ENCODE data around the gene GNAT2. TPM values are rescaled to one million over a fixed set of nuclear protein-coding genes. Genes with fewer than 3 reads are reported as not detected.

GNAT2 gene
- total RNA-seq, 1 donor from 2014 or later, result not detected

- Histone ChIP-seq H3K27ac (ENCODE audit: low read depth, low read length) (no peak overlapping the region), H3K27me3 (ENCODE audit: control insufficient read depth in 3 of 3, insufficient read depth in 3 of 3, low read length in 3 of 3) (no peaks in the 10 kb centered on the region), H3K36me3 (ENCODE audit: control insufficient read depth in 3 of 3, insufficient read depth in 3 of 3, low read length in 3 of 3) (peaks cover 0 to 7% (median 4%) of the 10 kb centered on the region in 3 donors), H3K9ac (ENCODE audit: low read depth in 1 of 3, low read length in 3 of 3) (no peak overlapping the region), H3K9me3 (ENCODE audit: control insufficient read depth in 3 of 3, low read length in 3 of 3) (no peaks in the 10 kb centered on the region), H3K4me1 (ENCODE audit: control insufficient read depth in 3 of 3, insufficient read depth in 3 of 3, low read length in 3 of 3) (peaks cover 8 to 17% (median 12%) of the 10 kb centered on the region in 3 donors), H3K4me3 (ENCODE audit: low read length in 3 of 3) (no peak overlapping the region)
These were observed 16.4 kb upstream of the GNAT2 start for GRCh38 chr1:109635862-109636200.

- H3K4me3 ChIP-seq (ENCODE audit: low read length in 3 of 3), result no peak overlapping the region
- no peak overlapping the region for H3K9ac ChIP-seq (ENCODE audit: low read depth in 1 of 3, low read length in 3 of 3)
- H3K27ac ChIP-seq (ENCODE audit: low read depth, low read length), result no peak overlapping the region
- no peaks in the 10 kb centered on the region for H3K9me3 ChIP-seq (ENCODE audit: control insufficient read depth in 3 of 3, low read length in 3 of 3)
- H3K36me3 ChIP-seq (ENCODE audit: control insufficient read depth in 3 of 3, insufficient read depth in 3 of 3, low read length in 3 of 3), result peaks cover 0 to 10% (median 6%) of the 10 kb centered on the region in 3 donors
- no peaks in the 10 kb centered on the region for H3K27me3 ChIP-seq (ENCODE audit: control insufficient read depth in 3 of 3, insufficient read depth in 3 of 3, low read length in 3 of 3)
- H3K4me1 ChIP-seq (ENCODE audit: control insufficient read depth in 3 of 3, insufficient read depth in 3 of 3, low read length in 3 of 3), result peaks cover 8 to 13% (median 12%) of the 10 kb centered on the region in 3 donors
These were observed 15.6 kb upstream of the GNAT2 start for GRCh38 chr1:109634771-109635750.

GRCh38 chr1:109634292-109634691 lies 14.9 kb upstream of the GNAT2 start:
- peaks cover 4 to 15% (median 6%) of the 10 kb centered on the region in 3 donors for H3K36me3 ChIP-seq (ENCODE audit: control insufficient read depth in 3 of 3, insufficient read depth in 3 of 3, low read length in 3 of 3)
- no peak overlapping the region for H3K4me3 ChIP-seq (ENCODE audit: low read length in 3 of 3)
- no peaks in the 10 kb centered on the region for H3K9me3 ChIP-seq (ENCODE audit: control insufficient read depth in 3 of 3, low read length in 3 of 3)
- no peak overlapping the region for H3K27ac ChIP-seq (ENCODE audit: low read depth, low read length)
- H3K27me3 ChIP-seq (ENCODE audit: control insufficient read depth in 3 of 3, insufficient read depth in 3 of 3, low read length in 3 of 3), result no peaks in the 10 kb centered on the region
- peaks cover 8 to 12% (median 12%) of the 10 kb centered on the region in 3 donors for H3K4me1 ChIP-seq (ENCODE audit: control insufficient read depth in 3 of 3, insufficient read depth in 3 of 3, low read length in 3 of 3)
- no peak overlapping the region for H3K9ac ChIP-seq (ENCODE audit: low read depth in 1 of 3, low read length in 3 of 3)

GRCh38 chr1:109632671-109633346 lies 13.4 kb upstream of the GNAT2 start:
- no peak overlapping the region for H3K27ac ChIP-seq (ENCODE audit: low read depth, low read length)

GRCh38 chr1:109631513-109632505 lies 12.4 kb upstream of the GNAT2 start:
- H3K9me3 ChIP-seq (ENCODE audit: control insufficient read depth in 3 of 3, low read length in 3 of 3), result no peaks in the 10 kb centered on the region
- H3K9ac ChIP-seq (ENCODE audit: low read depth in 1 of 3, low read length in 3 of 3), result peak overlapping the region in 2 of 3 donors; percentile 11 to 47
- no peak overlapping the region for H3K4me3 ChIP-seq (ENCODE audit: low read length in 3 of 3)
- H3K4me1 ChIP-seq (ENCODE audit: control insufficient read depth in 3 of 3, insufficient read depth in 3 of 3, low read length in 3 of 3), result peaks cover 8 to 12% (median 12%) of the 10 kb centered on the region in 3 donors
- no peaks in the 10 kb centered on the region for H3K27me3 ChIP-seq (ENCODE audit: control insufficient read depth in 3 of 3, insufficient read depth in 3 of 3, low read length in 3 of 3)
- H3K27ac ChIP-seq (ENCODE audit: low read depth, low read length), result no peak overlapping the region
- peaks cover 16 to 31% (median 24%) of the 10 kb centered on the region in 3 donors for H3K36me3 ChIP-seq (ENCODE audit: control insufficient read depth in 3 of 3, insufficient read depth in 3 of 3, low read length in 3 of 3)

More at GRCh38 chr1:109632671-109633346, 13.4 kb upstream of the GNAT2 start:
- H3K36me3 ChIP-seq (ENCODE audit: control insufficient read depth in 3 of 3, insufficient read depth in 3 of 3, low read length in 3 of 3), result peaks cover 14 to 29% (median 18%) of the 10 kb centered on the region in 3 donors
- H3K9me3 ChIP-seq (ENCODE audit: control insufficient read depth in 3 of 3, low read length in 3 of 3), result no peaks in the 10 kb centered on the region
- no peaks in the 10 kb centered on the region for H3K27me3 ChIP-seq (ENCODE audit: control insufficient read depth in 3 of 3, insufficient read depth in 3 of 3, low read length in 3 of 3)
- H3K4me3 ChIP-seq (ENCODE audit: low read length in 3 of 3), result no peak overlapping the region
- H3K4me1 ChIP-seq (ENCODE audit: control insufficient read depth in 3 of 3, insufficient read depth in 3 of 3, low read length in 3 of 3), result peaks cover 8 to 12% (median 12%) of the 10 kb centered on the region in 3 donors
- H3K9ac ChIP-seq (ENCODE audit: low read depth in 1 of 3, low read length in 3 of 3), result peak overlapping the region in 1 of 3 donors; percentile 45

- peak overlapping the region in 1 of 3 donors; percentile 16 for H3K9ac ChIP-seq (ENCODE audit: low read depth in 1 of 3, low read length in 3 of 3)
- H3K27me3 ChIP-seq (ENCODE audit: control insufficient read depth in 3 of 3, insufficient read depth in 3 of 3, low read length in 3 of 3), result no peaks in the 10 kb centered on the region
- no peaks in the 10 kb centered on the region for H3K9me3 ChIP-seq (ENCODE audit: control insufficient read depth in 3 of 3, low read length in 3 of 3)
- no peak overlapping the region for H3K4me3 ChIP-seq (ENCODE audit: low read length in 3 of 3)
- peaks cover 16 to 31% (median 24%) of the 10 kb centered on the region in 3 donors for H3K36me3 ChIP-seq (ENCODE audit: control insufficient read depth in 3 of 3, insufficient read depth in 3 of 3, low read length in 3 of 3)
- H3K27ac ChIP-seq (ENCODE audit: low read depth, low read length), result no peak overlapping the region
- peaks cover 2 to 4% (median 4%) of the 10 kb centered on the region in 3 donors for H3K4me1 ChIP-seq (ENCODE audit: control insufficient read depth in 3 of 3, insufficient read depth in 3 of 3, low read length in 3 of 3)
These were observed 11.6 kb upstream of the GNAT2 start for GRCh38 chr1:109630898-109631512.

GRCh38 chr1:109630081-109630897 lies 10.9 kb upstream of the GNAT2 start:
- Histone ChIP-seq H3K4me1 (ENCODE audit: control insufficient read depth in 3 of 3, insufficient read depth in 3 of 3, low read length in 3 of 3) (peaks cover 0 to 2% (median 2%) of the 10 kb centered on the region in 3 donors), H3K4me3 (ENCODE audit: low read length in 3 of 3) (no peak overlapping the region), H3K36me3 (ENCODE audit: control insufficient read depth in 3 of 3, insufficient read depth in 3 of 3, low read length in 3 of 3) (peaks cover 16 to 31% (median 24%) of the 10 kb centered on the region in 3 donors), H3K9me3 (ENCODE audit: control insufficient read depth in 3 of 3, low read length in 3 of 3) (no peaks in the 10 kb centered on the region), H3K27me3 (ENCODE audit: control insufficient read depth in 3 of 3, insufficient read depth in 3 of 3, low read length in 3 of 3) (no peaks in the 10 kb centered on the region), H3K27ac (ENCODE audit: low read depth, low read length) (no peak overlapping the region), H3K9ac (ENCODE audit: low read depth in 1 of 3, low read length in 3 of 3) (no peak overlapping the region)

- H3K9me3 ChIP-seq (ENCODE audit: control insufficient read depth in 3 of 3, low read length in 3 of 3), result no peaks in the 10 kb centered on the region
- H3K4me3 ChIP-seq (ENCODE audit: low read length in 3 of 3), result no peak overlapping the region
- H3K27ac ChIP-seq (ENCODE audit: low read depth, low read length), result no peak overlapping the region
- peaks cover 0 to 4% (median 3%) of the 10 kb centered on the region in 3 donors for H3K4me1 ChIP-seq (ENCODE audit: control insufficient read depth in 3 of 3, insufficient read depth in 3 of 3, low read length in 3 of 3)
- no peaks in the 10 kb centered on the region for H3K27me3 ChIP-seq (ENCODE audit: control insufficient read depth in 3 of 3, insufficient read depth in 3 of 3, low read length in 3 of 3)
- H3K36me3 ChIP-seq (ENCODE audit: control insufficient read depth in 3 of 3, insufficient read depth in 3 of 3, low read length in 3 of 3), result peaks cover 16 to 31% (median 24%) of the 10 kb centered on the region in 3 donors
- H3K9ac ChIP-seq (ENCODE audit: low read depth in 1 of 3, low read length in 3 of 3), result no peak overlapping the region
These were observed 10.1 kb upstream of the GNAT2 start for GRCh38 chr1:109629372-109630030.
